Inferior parietal cortex (tissue), 1 donor: ENCODE data around the gene KIT.
A peak's percentile ranks its signal among the peaks of the same experiment; 100 is the strongest.

Experiments used
- DNase-seq: peaks from one replicate; pipeline ENCODE4 v3.0.0-alpha.2; 2016; ENCODE audit errors: extremely low spot score

The KIT gene

GRCh38 chr4:54703182-54703581, 45.4 kb downstream of the KIT start:
- DNase-seq: no peak

GRCh38 chr4:54707406-54707805, 49.6 kb downstream of the KIT start:
- DNase-seq: no peak

GRCh38 chr4:54708339-54709279, 50.9 kb downstream of the KIT start:
- no peak for DNase-seq

GRCh38 chr4:54709400-54709799, 51.6 kb downstream of the KIT start:
- DNase-seq: no peak

GRCh38 chr4:54712206-54712605, 54.4 kb downstream of the KIT start:
- no peak for DNase-seq

GRCh38 chr4:54714631-54715030, 56.9 kb downstream of the KIT start:
- DNase-seq: no peak

GRCh38 chr4:54716478-54717065, 58.8 kb downstream of the KIT start:
- DNase-seq: no peak

- DNase-seq: peak; percentile 26
These were observed 59.9 kb downstream of the KIT start for GRCh38 chr4:54717694-54718093.

GRCh38 chr4:54719378-54719777, 61.6 kb downstream of the KIT start:
- DNase-seq: no peak

GRCh38 chr4:54723220-54723619, 65.5 kb downstream of the KIT start:
- DNase-seq: no peak

- no peak for DNase-seq
These were observed 66.1 kb downstream of the KIT start for GRCh38 chr4:54723820-54724219.

GRCh38 chr4:54726907-54727306, 69.2 kb downstream of the KIT start:
- DNase-seq: no peak

GRCh38 chr4:54727346-54727745, 69.6 kb downstream of the KIT start:
- DNase-seq: no peak

GRCh38 chr4:54728368-54728767, 70.6 kb downstream of the KIT start:
- no peak for DNase-seq

- DNase-seq: no peak
These were observed 71.5 kb downstream of the KIT start for GRCh38 chr4:54729256-54729655.

- DNase-seq: no peak
These were observed 72.8 kb downstream of the KIT start for GRCh38 chr4:54730581-54730980.

- DNase-seq: no peak
These were observed 73.8 kb downstream of the KIT start for GRCh38 chr4:54731552-54731951.

GRCh38 chr4:54731976-54732375, 74.2 kb downstream of the KIT start:
- no peak for DNase-seq

- DNase-seq: no peak
These were observed 79.7 kb downstream of the KIT start for GRCh38 chr4:54737421-54737820.

- peak; percentile 38 for DNase-seq
These were observed 83.4 kb downstream of the KIT start for GRCh38 chr4:54741202-54741601.

GRCh38 chr4:54742636-54743399, 85.1 kb downstream of the KIT start:
- no peak for DNase-seq

- DNase-seq: no peak
These were observed 85.8 kb downstream of the KIT start for GRCh38 chr4:54743562-54743961.

GRCh38 chr4:54744487-54744886, 86.7 kb downstream of the KIT start:
- DNase-seq: no peak
